Fibroblast of lung (primary cell): ENCODE data around the gene HOXC12. TPM values are rescaled to one million over a fixed set of nuclear protein-coding genes. Genes with fewer than 3 reads are reported as not detected.

Experiments
- DNase-seq, 2 donors: peaks; one replicate each; pipeline versions ENCODE4 v3.0.0 to v3.0.0-alpha.2; 2010; ENCODE audit warnings: low read depth in 2 of 2
- H2AFZ ChIP-seq: 2 replicates; pipeline ENCODE4 v1.5.1; 2012; ENCODE audit warnings: low read length, control low read depth, inconsistent platforms
- H3K27ac ChIP-seq: 2 replicates; pipeline ENCODE4 v1.5.1; 2011; ENCODE audit warnings: low read length, control low read depth; ENCODE audit not compliant: insufficient read depth
- H3K27me3 ChIP-seq: 2 replicates; pipeline ENCODE4 v1.5.1; 2011; ENCODE audit warnings: mild to moderate bottlenecking, low read length; ENCODE audit not compliant: control insufficient read depth, insufficient read depth
- H3K36me3 ChIP-seq: 2 replicates; pipeline ENCODE4 v1.5.1; 2011; ENCODE audit warnings: low read length; ENCODE audit not compliant: control insufficient read depth, insufficient read depth
- H3K4me1 ChIP-seq: 2 replicates; pipeline ENCODE4 v1.5.1; 2011; ENCODE audit warnings: low read length; ENCODE audit not compliant: control insufficient read depth, insufficient read depth; ENCODE audit errors: extremely low read depth
- H3K4me2 ChIP-seq: 2 replicates; pipeline ENCODE4 v1.5.1; 2011; ENCODE audit warnings: low read length, control low read depth; ENCODE audit not compliant: insufficient read depth; ENCODE audit errors: extremely low read depth
- H3K4me3 ChIP-seq, 4 experiments: fragments of 200-600 bp in 1 of 4; sonication (generic) in 1 of 4; replicated peaks in 1 of 4; 2 replicates each; pipeline ENCODE4 v1.5.1; 2011 to 2016; ENCODE audit warnings: low read length in 4 of 4, low read depth in 3 of 4, mild to moderate bottlenecking in 3 of 4, control low read depth in 2 of 4, inconsistent platforms in 1 of 4, mixed read lengths in 1 of 4; ENCODE audit not compliant: insufficient read depth in 1 of 4; ENCODE audit errors: control extremely low read depth in 1 of 4
- H3K79me2 ChIP-seq: 2 replicates; pipeline ENCODE4 v1.5.1; 2012; ENCODE audit warnings: mild to moderate bottlenecking, low read length, inconsistent platforms; ENCODE audit not compliant: control insufficient read depth, insufficient read depth
- H3K9ac ChIP-seq: 2 replicates; pipeline ENCODE4 v1.5.1; 2011; ENCODE audit warnings: mild to moderate bottlenecking, low read length, control low read depth; ENCODE audit not compliant: insufficient read depth
- H3K9me3 ChIP-seq: 2 replicates; pipeline ENCODE4 v1.5.1; 2012; ENCODE audit warnings: low read depth, low read length; ENCODE audit not compliant: control insufficient read depth, insufficient read depth
- H4K20me1 ChIP-seq: 2 replicates; pipeline ENCODE4 v1.5.1; 2011; ENCODE audit warnings: low read length; ENCODE audit not compliant: control insufficient read depth, insufficient read depth; ENCODE audit errors: extremely low read depth
- EZH2 ChIP-seq: IDR thresholded peaks from 2 replicates; pipeline ENCODE4 v1.5.1; 2012; ENCODE audit warnings: low read length, control low read depth, mild to moderate bottlenecking; ENCODE audit errors: missing control alignments
- polyA minus RNA-seq: library from RNA; depleted of rRNA, polyadenylated mRNA; stranded (reverse); fragments of >200 nt; gene quantifications from 2 replicates; pipeline ENCODE4 v1.2.3, GENCODE V29; 2011; ENCODE audit warnings: low replicate concordance
- polyA plus RNA-seq, 2 donors: library from polyadenylated mRNA; depleted of rRNA in 1 of 2; stranded (reverse) in 1 of 2; unstranded in 1 of 2; fragments of >200 nt; gene quantifications; 2 replicates each; pipeline ENCODE4 v1.2.1, GENCODE V29; 2011 to 2012; ENCODE audit warnings: missing spikeins in 1 of 2
- total RNA-seq: library from RNA; depleted of rRNA; stranded (reverse); fragments of >200 nt; gene quantifications from 2 replicates; pipeline ENCODE4 v1.2.1, GENCODE V29; 2014
- TF ChIP-seq, protein P1 (sequence below), 2 donors: IDR thresholded peaks in 1 of 2; conservative IDR thresholded peaks in 1 of 2; 1 replicate in 1 of 2; 2 replicates in 1 of 2; pipeline ENCODE4 v1.5.1; 2011 to 2012; ENCODE audit warnings: low read length in 2 of 2, control low read depth in 1 of 2, inconsistent platforms in 1 of 2, low read depth in 1 of 2, mild to moderate bottlenecking in 1 of 2

HOXC12 gene, protein sequence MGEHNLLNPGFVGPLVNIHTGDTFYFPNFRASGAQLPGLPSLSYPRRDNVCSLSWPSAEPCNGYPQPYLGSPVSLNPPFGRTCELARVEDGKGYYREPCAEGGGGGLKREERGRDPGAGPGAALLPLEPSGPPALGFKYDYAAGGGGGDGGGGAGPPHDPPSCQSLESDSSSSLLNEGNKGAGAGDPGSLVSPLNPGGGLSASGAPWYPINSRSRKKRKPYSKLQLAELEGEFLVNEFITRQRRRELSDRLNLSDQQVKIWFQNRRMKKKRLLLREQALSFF
- total RNA-seq: not detected in 2 replicates
- not detected in 2 replicates for polyA plus RNA-seq
- polyA plus RNA-seq (2012): not detected in 2 replicates
- not detected in 2 replicates for polyA minus RNA-seq

DNA sequence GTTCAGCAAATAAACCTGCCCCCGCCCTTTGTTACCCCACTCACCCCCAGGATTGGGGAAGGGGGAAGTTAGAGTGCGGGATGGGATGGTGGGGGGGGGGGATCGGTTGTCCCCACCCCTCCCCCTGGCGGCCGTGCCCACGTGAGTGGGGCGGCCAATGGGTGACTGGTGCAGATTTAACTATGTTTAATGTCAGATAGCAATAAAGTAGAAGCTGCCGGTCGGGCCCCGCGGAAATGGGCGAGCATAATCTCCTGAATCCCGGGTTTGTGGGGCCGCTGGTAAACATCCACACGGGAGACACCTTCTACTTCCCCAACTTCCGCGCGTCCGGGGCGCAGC, at the start of gene HOXC12:
Gene HOXC12 (plus strand): TSS at position 210 of the 342 bp plus-strand sequence. CDS start 27 bp downstream, at position 237.
- Histone ChIP-seq H3K27me3 (peaks cover 95% of the 10 kb centered on the region), H3K4me2 (no peak within 1 kb of the TSS), H3K9ac (no peak within 1 kb of the TSS), H3K4me1 (no peaks in the 10 kb centered on the region), H4K20me1 (no peaks in the 10 kb centered on the region), H3K36me3 (no peaks in the 10 kb centered on the region), H3K27ac (no peak within 1 kb of the TSS), H3K79me2 (no peaks in the 10 kb centered on the region), H3K9me3 (no peaks in the 10 kb centered on the region), H3K4me3 (no peak within 1 kb of the TSS), H2AFZ (no peak within 1 kb of the TSS)
- no peak for TF ChIP-seq EZH2
- TF ChIP-seq, protein P1, sequence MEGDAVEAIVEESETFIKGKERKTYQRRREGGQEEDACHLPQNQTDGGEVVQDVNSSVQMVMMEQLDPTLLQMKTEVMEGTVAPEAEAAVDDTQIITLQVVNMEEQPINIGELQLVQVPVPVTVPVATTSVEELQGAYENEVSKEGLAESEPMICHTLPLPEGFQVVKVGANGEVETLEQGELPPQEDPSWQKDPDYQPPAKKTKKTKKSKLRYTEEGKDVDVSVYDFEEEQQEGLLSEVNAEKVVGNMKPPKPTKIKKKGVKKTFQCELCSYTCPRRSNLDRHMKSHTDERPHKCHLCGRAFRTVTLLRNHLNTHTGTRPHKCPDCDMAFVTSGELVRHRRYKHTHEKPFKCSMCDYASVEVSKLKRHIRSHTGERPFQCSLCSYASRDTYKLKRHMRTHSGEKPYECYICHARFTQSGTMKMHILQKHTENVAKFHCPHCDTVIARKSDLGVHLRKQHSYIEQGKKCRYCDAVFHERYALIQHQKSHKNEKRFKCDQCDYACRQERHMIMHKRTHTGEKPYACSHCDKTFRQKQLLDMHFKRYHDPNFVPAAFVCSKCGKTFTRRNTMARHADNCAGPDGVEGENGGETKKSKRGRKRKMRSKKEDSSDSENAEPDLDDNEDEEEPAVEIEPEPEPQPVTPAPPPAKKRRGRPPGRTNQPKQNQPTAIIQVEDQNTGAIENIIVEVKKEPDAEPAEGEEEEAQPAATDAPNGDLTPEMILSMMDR (conservative IDR thresholded peaks at IDR 0.05 in 1 of 2, IDR thresholded peaks at IDR 0.05 in 1 of 2; ENCODE audit: low read depth in 1 of 2, low read length in 2 of 2): no peak
- DNase-seq: no peak

DNA sequence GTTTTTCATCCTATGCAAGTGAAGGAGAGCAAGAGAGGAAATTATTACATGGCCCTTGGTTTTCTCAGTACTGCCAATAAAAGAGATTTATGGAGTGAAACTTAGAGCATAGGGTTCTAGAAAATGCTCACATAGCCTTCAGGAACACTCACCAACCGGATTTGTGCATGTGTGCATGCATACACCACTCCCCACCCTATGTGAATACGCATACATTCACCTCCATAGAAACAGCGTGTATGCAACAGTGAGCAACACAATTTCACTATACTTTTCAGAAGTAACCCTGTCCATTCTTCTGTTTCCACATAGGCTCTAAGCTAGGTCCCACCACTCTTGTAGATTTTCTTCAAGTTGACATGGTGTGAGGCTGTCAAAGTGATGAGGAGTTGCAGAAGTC, 47.6 kb upstream of the HOXC12 start:
- Histone ChIP-seq H4K20me1 (no peaks in the 10 kb centered on the region), H3K27me3 (no peaks in the 10 kb centered on the region), H3K79me2 (no peaks in the 10 kb centered on the region), H3K36me3 (no peaks in the 10 kb centered on the region), H3K9ac (no peak overlapping the region), H3K4me1 (no peaks in the 10 kb centered on the region), H2AFZ (no peak overlapping the region), H3K4me2 (no peak overlapping the region), H3K27ac (no peak overlapping the region), H3K4me3 (no peak overlapping the region), H3K9me3 (no peaks in the 10 kb centered on the region)
- TF ChIP-seq EZH2: no peak
- TF ChIP-seq, protein P1 (conservative IDR thresholded peaks at IDR 0.05 in 1 of 2, IDR thresholded peaks at IDR 0.05 in 1 of 2; ENCODE audit: low read depth in 1 of 2, low read length in 2 of 2): no peak
- no peak for DNase-seq

DNA sequence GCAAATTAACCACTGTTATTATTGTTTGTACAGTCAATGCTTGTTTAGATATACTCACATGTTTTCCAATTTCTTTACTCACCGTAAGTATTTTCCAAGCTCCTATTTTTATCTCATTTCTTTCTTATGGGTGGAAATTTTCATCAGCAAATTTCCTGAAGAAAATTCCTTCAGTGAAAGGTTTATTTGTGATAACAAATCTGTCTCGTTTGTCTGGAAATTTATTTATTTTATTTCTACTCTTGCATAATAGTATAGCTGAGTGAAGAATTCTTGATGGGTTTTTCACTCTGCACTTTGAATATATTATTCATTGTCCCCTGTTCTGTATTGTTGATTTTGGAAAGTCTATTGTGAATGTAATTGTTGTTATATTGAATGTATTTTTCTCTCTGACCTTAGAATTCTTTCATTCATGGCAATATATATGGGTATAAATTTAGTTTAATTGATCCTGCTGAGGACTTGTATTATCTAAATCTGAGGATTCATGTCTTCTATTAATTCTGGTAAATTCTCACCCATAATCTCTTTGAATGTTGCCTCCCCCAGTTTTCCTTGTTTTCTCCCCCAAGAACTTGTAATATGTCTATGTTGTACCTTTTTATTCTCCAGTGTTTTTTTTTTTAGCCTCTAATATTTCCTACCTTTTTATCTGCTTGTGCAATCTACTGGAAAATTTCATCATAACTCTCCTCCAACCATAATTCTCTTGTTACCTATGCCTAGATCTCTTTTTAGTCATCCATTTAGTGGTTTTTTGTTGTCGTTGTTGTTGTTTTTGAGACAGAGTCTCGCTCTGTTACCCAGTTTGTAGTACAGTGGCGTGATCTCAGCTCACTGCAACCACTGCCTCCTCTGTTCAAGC, 37.7 kb upstream of the HOXC12 start:
- Histone ChIP-seq H2AFZ (no peak overlapping the region), H3K4me1 (no peaks in the 10 kb centered on the region), H3K4me3 (no peak overlapping the region), H3K9ac (no peak overlapping the region), H4K20me1 (no peaks in the 10 kb centered on the region), H3K27me3 (no peaks in the 10 kb centered on the region), H3K9me3 (no peaks in the 10 kb centered on the region), H3K4me2 (no peak overlapping the region), H3K27ac (no peak overlapping the region), H3K79me2 (no peaks in the 10 kb centered on the region), H3K36me3 (no peaks in the 10 kb centered on the region)
- DNase-seq: no peak
- TF ChIP-seq, protein P1 (conservative IDR thresholded peaks at IDR 0.05 in 1 of 2, IDR thresholded peaks at IDR 0.05 in 1 of 2; ENCODE audit: low read depth in 1 of 2, low read length in 2 of 2): no peak
- TF ChIP-seq EZH2: no peak
